GDM1 (cell line): ENCODE results near the gene PLCL2.
"Not testable (repeated sequence)": the region's sequence is repeated elsewhere in the genome, so short reads cannot be mapped to it uniquely, and the experiment has no call there.

ENCODE experiments used
- DNase-seq: peaks from one replicate; lab custom pipeline; 2025; lab: John Stamatoyannopoulos, UW

Gene PLCL2

DNA sequence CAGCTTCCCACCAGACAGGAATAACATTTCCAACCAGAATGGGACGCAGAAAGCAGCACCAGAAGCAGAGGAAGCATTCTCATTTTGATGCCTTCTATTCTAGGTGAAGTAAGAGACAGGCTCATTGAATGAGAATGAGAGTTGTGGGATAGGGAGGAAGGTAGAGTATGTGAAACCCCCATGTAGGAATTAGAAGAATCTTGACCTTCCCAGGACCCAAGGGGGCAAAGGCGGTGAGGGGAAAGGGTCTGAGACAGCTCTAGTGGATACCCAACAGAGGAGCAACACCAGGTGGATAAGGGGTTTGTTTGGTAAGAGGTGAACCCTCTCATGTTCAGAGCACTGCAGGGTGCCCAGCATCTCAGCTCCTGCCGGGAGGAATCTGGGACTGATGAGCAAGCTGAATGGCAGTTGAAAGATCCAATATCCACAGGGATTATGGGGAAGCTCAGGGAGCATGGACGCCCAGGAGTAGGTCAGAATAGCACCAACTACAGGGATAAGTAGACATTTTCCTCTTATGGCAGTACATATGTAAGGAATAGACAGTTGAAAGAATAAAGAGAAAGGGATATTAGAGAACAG is 77.0 kb downstream of the PLCL2 start:
- no peak for DNase-seq

DNA sequence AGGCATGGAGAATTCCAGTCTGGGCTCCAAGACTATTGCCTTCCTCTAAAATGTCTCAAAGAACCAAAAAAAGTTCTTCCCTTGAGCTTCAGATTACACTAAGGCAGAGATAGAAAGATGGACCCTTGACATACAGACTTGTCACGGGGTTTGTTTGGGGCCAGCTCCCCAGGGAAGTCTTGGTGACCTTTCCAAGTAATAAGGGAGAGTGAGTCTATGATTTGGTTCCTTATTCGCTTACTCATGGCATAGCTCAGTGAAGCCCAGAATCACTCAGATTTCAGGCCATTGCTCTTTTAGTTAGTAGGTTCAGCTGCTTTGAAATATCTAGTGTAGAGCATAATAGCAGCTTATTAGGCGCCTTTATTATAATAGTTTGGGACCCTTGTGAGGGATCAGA is 90.3 kb downstream of the PLCL2 start:
- DNase-seq = no peak

DNA sequence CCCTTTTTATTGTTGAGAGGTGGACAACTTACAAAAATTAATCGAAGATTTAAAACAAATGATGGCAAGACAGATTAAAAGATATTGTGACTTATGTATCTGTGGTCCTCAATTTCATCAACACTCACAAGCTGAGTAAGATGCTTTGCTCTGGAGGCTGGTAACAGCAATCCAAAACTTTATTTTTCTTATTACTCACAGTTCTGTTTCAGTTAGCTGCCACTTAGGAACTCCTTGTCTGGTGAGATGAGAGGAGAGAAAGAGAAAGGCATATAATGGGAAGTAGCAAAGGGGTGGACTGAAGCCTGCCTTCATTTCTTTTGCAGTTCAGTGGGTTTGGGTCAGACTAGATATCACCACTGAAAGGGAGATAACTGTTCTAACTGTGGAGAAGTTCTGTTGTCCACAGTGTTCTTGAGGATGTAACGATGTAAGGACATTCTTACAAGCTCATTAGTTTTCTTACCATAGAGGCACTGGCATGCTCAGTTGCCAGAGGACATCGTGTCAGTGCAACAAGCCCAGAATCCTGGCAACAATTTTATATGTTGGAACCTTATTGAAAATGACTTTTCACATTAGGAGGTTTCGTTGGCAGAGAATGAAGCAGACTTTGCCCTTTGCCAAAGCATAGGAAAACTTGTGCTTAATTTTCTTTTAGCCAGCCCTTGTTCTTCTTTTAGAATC is 93.6 kb downstream of the PLCL2 start:
- no peak for DNase-seq

DNA sequence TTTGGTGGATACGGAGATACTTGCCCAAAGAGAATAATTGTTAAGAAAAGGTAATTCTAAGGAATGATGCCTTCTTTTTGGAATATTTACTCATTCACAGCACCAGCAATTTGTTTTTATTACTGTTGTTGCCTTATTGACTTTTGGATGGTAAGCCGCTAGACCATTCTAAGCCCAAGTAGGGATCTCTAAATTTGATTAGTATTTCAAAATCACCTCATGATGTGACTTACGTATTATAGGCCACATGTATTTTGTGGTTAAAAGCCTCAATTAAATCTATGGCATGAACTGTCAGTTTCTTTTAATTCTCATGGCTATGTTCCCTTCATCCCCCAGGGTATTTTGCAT is 94.1 kb downstream of the PLCL2 start:
- no peak for DNase-seq

DNA sequence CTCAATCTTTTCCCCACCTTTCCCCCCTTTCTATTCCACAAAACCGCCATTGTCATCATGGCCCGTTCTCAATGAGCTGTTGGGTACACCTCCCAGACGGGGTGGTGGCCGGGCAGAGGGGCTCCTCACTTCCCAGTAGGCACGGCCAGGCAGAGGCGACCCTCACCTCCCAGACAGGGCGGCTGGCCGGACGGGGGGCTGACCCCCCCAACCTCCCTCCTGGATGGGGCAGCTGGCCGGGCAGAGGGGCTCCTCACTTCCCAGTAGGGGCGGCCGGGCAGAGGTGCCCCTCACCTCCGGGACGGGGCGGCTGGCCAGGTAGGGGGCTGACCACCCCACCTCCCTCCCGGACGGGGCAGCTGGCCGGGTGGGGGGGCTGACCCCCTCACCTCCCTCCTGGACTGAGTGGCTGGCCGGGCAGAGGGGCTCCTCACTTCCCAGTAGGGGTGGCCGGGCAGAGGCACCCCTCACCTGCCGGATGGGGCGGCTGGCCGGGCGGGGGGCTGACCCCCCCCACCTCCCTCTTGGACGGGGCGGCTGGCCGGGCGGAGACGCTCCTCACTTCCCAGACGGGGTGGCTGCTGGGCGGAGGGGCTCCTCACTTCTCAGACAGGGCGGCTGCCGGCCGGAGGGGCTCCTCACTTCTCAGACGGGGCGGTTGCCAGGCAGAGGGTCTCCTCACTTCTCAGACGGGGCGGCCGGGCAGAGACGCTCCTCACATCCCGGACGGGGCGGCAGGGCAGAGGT is 95.2 kb downstream of the PLCL2 start:
- DNase-seq = not testable (repeated sequence)

DNA sequence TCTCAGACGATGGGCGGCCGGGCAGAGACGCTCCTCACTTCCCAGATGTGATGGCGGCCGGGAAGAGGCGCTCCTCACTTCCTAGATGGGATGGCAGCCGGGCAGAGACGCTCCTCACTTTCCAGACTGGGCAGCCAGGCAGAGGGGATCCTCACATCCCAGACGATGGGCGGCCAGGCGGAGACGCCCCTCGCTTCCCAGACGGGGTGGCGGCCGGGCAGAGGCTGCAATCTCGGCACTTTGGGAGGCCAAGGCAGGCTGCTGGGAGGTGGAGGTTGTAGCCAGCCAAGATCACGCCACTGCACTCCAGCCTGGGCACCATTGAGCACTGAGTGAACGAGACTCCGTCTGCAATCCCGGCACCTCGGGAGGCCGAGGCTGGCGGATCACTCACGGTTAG is 95.8 kb downstream of the PLCL2 start:
- not testable (repeated sequence) for DNase-seq

DNA sequence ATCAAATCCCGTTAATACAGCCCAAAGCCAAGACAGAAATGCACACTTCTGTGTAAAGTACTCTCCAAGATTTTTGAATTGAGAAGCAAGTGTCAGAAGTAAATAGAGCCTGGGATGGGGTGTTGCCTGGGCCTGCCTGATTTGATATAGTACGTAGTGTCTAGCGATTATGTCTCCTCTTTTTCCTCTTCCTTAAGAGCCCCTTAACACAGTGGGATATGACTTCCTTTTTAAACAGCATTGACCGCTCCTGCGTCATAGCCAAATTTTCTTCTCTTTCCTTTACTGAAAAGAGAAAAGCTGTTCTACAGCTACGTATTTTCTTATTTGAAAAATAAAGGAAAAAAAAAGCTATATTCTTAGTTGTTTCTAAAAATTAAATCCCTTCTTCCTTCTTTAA is 97.7 kb downstream of the PLCL2 start:
- DNase-seq = no peak

DNA sequence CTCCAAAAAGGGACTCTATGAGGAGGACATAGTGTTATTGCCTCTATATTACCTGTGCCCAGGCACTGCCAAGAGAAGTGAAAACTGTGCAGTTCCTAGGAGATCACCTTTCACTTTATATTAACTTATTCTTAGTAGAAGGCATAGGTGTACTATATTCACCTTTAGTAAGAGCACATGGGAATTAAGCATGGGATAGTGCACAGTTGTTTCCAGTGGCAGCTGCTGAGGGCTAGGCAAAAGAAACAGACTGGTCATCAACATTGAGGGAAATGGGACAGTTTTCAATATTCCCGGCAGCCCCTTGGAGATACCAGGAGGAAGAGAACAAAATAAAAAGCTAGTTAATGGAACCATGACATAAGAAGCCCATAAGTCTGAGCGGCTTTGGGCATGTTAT is 100.9 kb downstream of the PLCL2 start:
- no peak for DNase-seq

DNA sequence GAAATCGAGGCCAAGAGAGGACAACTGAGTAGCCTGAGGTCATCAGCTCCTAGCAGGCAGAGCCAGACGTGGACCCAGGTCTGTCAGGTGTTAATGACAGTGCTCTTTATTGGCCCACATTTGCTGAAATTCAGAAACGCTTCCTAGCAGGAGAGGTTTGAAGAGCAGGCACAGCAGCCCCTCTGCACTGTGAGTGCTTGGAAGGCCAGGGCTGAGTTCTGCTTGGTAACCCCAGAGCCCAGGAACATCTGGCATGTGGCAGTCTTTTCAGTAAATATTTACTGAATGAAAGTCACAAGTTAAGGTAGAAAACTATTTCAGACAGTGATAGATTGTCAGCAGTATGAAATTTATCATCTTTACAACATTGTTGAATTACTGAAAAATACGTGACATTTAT is 102.4 kb downstream of the PLCL2 start:
- DNase-seq = no peak

DNA sequence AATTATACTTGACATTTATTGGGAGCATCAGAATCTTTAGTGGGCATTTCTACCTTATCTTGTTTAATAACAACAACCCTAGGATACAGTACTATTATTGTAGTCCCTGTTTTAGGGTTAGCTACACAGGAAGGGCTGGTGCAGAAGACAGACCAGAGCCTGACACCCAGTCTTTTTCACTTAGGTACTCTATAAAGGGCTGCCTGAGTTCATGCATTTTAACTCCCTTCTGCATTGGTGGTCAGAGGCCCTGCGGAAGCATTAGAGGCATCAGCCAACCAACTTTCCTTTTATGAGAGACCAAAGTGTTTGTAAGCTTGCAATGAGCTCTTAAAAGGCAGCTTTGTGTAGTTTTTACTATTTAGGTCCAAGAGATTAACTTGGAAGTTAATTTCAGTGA is 105.4 kb downstream of the PLCL2 start:
- no peak for DNase-seq

DNA sequence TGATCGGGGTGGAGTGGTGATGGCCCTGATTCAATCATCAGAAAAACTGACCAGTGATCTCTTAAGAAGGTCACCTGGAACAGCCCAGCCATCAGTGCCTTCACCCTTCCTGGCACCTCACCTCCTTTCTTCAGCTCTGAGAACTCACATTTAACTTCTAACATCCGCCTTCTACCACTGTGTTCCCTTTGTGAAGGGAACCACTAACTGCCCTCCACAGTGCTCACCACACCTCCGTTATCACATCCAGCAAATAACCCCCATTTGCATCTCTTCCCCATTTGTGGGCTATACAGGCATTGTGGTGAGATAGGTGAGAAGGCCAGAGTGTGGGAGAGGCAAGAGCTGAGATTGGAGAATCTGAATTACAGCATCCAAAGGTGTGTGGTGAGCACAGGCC is 107.4 kb downstream of the PLCL2 start:
- DNase-seq = no peak

DNA sequence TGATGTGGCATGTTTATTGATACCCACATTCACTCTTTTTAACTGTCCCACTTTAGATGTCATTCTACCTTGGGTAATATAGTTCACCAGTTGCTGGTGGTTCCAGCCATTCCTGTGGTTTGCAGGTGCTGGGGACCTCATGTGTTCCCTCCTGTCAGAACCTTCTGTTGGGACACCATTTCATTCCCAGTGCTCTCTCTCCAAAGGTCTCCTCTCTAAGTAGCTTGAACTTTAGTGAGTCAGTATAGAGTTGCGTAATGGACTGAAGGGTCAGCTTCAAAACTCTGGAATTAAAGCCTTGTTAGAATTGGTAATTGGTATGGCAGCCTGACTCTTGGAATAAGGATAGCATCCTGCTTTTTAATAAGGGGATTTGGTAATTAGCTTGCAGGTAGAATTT is 108.5 kb downstream of the PLCL2 start:
- no peak for DNase-seq

DNA sequence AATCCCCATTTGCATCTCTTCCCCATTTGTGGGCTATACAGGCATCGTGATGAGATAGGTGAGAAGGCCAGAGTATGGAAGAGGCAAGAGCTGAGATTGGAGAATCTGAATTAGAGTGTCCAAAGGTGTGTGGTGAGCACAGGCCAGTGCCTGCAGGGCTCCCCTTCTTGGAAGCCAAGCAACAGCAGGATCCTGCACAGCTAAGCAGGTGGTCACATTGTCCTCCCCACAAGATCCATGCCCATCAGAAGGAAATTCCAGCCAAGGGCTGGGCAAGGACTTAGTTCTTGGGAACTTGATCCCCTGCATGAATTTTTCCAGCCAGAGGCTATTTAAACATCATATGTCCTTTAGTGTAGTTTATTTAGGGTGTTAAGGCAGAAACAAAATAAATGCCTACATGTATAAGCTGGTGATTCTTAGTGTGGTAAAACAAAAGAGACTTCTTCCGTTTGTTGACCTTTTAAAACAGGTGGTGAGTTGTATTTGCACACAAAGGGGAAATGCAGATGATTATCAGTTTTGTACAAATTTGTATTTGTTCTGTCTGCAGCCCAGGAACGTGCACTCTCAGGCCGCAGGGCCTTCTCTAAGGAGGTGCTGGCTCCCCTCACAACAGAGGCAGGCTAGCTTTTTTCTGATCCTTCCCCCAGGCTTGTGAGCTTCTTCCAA is 110.2 kb downstream of the PLCL2 start:
- no peak for DNase-seq

DNA sequence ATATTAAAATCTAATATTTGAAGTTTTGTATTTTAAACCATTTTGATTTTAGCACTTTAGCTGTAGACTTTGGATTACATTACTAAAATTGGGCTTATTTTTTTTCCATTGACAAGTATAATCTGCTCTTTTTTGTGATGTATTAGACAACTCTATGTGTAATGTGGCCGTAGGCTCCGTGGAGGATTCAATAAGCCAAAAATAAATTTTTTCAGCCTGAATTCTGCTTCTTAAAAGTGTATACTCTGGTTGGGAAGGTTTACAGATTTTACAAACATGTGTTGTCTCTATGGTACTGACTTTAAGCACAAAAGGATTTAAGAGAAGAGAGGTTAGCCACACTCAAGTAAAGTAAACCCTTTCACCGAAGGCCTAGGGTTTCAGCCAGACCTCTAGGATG is 110.8 kb downstream of the PLCL2 start:
- DNase-seq = no peak

DNA sequence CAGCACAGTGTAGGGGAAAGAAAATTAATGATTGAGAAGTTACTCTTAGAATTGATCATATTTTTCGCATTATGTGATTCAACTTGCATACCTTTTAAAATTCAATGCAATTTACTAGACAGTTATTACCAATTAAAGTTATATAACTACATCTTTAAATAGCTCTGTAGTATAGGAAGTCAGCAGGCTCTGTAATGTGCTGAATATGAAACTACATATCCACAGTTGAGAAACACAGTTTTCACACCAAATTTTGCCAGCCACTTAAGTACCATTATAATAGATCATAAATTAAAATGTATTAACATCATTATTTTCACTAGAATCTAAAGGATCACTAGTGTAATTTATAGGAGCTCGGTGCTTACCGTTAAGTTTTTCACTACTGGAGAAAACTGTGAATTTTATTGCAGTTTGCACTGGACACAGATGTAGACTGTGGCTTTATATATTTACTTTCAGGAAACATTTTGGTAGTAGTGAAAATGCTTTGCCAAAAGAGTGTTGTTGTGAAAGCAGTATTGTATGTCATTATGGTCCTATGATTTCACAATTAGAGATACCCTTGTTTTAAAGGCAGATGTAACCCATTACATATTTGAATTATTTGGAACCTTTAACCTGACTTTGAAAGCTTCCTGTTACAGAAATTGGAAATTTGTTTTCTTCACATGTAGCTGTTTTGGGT is 113.6 kb downstream of the PLCL2 start:
- no peak for DNase-seq

DNA sequence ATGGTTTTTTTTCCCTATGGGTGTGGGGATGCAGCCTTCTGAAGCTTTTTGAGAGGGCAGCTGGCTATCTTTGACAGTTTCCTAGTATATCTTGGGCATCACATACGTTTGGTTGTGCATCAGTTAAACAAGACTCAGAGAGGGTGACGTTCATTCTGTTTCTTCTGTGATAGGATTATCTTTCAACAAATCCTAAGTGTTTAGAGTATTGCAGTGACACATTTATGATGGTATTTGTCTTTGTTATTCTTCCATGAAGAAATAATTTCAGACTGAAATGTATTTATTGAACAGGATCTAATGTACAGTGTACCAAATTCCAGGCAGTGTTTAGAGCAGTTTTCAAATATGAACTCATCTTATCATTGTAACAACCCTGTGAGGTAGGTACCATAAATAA is 114.4 kb downstream of the PLCL2 start:
- DNase-seq = no peak

DNA sequence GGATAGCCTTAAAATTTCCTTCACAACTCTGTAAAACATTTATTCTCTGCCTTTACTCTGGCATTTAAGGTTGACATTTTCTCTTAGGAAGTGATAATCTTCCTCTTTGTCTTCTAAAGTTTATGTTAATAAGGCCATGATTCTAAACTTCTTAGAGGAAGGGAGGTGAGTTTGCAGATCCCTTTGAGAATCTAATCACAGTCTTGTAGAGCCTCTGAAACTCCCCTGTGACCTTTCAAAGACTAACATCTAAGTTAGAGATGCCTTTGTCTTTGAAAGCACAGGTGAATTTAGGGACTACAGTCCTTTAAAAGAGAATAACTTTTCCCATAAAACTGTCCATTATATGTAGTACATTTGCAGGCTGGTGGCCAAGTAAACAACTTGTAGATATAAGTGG is 115.1 kb downstream of the PLCL2 start:
- DNase-seq = no peak

DNA sequence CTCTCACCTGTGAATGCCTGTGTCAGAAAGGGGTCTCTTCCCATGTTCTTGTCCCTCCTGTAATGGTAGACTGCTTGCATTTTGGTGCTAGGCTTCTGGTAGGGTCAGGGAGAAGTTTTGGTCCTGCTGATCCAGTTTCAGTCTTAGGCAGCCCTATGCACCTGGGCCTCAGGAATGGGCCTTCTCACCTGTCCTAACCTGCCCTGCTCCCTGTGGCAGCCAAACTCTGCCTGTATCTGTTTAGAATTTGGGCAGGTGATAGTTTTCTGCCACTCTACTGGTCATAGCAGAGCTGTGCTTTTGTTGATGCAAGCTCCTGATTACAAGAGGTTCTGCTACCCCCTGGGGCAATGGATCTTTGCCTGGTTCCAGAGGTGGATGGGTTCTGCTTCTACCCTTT is 118.7 kb downstream of the PLCL2 start:
- DNase-seq = no peak

DNA sequence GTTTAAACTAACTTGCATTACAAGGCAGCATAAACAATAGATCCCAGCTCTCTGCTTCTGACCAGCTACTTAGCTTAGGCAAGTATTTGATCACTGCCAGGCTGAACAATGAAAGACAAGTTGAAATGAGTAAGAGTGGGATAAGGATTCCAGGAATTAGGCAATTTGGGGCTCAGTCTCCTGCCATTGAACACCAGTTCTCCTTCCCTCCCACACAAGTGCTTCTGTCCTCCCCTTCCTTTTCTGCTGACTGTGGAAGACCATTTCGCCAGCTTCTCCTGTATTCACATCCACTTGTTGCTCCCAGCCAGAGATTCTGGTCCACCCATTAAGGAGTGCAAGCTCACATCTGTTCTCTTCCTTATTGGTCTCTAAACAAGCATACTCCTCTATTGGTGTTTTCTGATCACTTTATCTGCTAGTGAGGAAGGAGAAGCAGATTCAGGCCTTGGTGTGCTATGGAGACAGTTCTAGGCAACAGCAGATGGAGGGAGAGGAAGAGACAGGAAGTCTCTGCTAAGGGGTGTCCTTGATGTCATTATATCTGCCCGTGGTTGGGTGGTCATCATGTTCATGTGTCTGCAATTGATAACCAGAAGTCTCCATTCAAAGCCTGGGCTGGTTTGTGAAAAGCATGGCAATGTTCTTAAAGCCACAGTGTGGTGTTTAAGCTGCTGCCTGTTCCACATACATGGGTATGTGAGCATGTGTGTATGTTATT is 121.5 kb downstream of the PLCL2 start:
- DNase-seq = no peak

DNA sequence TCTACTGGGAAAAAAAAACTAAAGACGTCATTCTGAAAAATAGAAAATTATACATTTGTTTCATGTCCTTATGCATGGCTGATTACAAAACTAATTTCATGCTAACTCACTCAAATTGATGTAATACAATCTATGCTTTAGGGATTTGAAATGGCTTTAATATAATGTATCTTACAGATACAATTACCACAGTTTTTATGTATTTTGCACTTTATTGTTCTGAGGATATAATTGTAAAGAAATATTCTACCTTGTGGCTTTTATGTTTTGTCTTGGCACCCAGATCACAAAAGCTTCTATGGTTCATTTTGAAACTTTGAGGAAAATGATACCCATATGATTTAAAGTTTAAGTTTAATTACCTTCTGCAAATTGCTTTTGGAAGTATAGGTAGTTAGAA is 122.5 kb downstream of the PLCL2 start:
- no peak for DNase-seq

DNA sequence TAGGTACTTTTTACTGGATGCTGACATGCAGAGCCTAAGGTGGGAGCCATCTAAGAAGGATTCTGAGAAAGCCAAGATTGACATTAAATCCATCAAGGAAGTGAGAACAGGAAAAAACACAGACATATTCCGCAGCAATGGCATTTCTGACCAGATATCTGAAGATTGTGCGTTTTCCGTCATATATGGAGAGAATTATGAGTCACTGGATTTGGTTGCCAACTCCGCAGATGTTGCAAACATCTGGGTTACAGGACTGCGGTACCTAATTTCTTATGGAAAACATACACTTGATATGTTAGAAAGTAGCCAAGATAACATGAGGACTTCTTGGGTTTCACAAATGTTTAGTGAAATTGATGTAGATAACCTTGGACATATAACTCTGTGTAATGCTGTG is 125.1 kb downstream of the PLCL2 start:
- DNase-seq = no peak
